Erythroblast (primary cell): ENCODE measurements around the gene PYM1.

Experiments
- GATA1 ChIP-seq: IDR thresholded peaks from 2 replicates; pipeline ENCODE4 v1.6.1; 2011; ENCODE audit warnings: low read depth, mild to moderate bottlenecking, control low read depth, low read length, moderate library complexity
- POLR2A ChIP-seq: IDR thresholded peaks from 2 replicates; pipeline ENCODE4 v1.6.1; 2011; ENCODE audit warnings: mild to moderate bottlenecking, low read length

GRCh38 chr12:55861871-55862270 lies 65.8 kb downstream of the PYM1 start:
- TF ChIP-seq POLR2A (no peak), GATA1 (no peak)
